ENCODE results near the gene FOCAD. TPM values are rescaled to one million over a fixed set of nuclear protein-coding genes. Genes with fewer than 3 reads are reported as not detected.

FOCAD gene
- total RNA-seq, 4 donors from 2014 or later: 49.3 to 139 (median 92.8) TPM

- Histone ChIP-seq H3K27me3 (no peaks in the 10 kb centered on the region), H3K4me1 (peaks cover 3 to 6% of the 10 kb centered on the region in 2 donors), H3K36me3 (no peaks in the 10 kb centered on the region), H3K4me3 (replicated peaks in 1 of 3) (no peak overlapping the region), H3K27ac (no peak overlapping the region), H3K9me3 (no peaks in the 10 kb centered on the region)
- no peak for DNase-seq
- no peak for TF ChIP-seq POLR2A (IDR thresholded peaks at IDR 0.05)
- TF ChIP-seq CTCF (IDR thresholded peaks at IDR 0.05): no peak
- 88 to 92% methylated on average over 4 of the region's 4 CpGs for WGBS, 2 donors
- intact Hi-C loops (cut with DNase I): no loop called here
Observed at GRCh38 chr9:21027295-21027694, 343.2 kb downstream of the FOCAD start.

GRCh38 chr9:21028466-21028865, 344.4 kb downstream of the FOCAD start:
- 34 to 35% methylated on average over 3 of the region's 3 CpGs for WGBS, 2 donors
- Histone ChIP-seq H3K27me3 (no peaks in the 10 kb centered on the region), H3K27ac (no peak overlapping the region), H3K4me1 (peaks cover 3 to 6% of the 10 kb centered on the region in 2 donors), H3K9me3 (no peaks in the 10 kb centered on the region), H3K36me3 (no peaks in the 10 kb centered on the region), H3K4me3 (replicated peaks in 1 of 3) (no peak overlapping the region)
- intact Hi-C loops (cut with DNase I): no loop called here
- DNase-seq: no peak
- TF ChIP-seq POLR2A (IDR thresholded peaks at IDR 0.05): no peak
- TF ChIP-seq CTCF (IDR thresholded peaks at IDR 0.05): no peak

- 41 to 80% methylated on average over 8 of the region's 8 CpGs for WGBS, 2 donors
- peak in 1 of 2 donors; percentile 76 for DNase-seq
- Histone ChIP-seq H3K27me3 (no peaks in the 10 kb centered on the region), H3K4me1 (peaks cover 3 to 6% of the 10 kb centered on the region in 2 donors), H3K36me3 (no peaks in the 10 kb centered on the region), H3K27ac (peak overlapping the region; percentile 37 to 83 (median 78)), H3K4me3 (replicated peaks in 1 of 3) (no peak overlapping the region), H3K9me3 (no peaks in the 10 kb centered on the region)
- intact Hi-C loops (cut with DNase I): no loop called here
- TF ChIP-seq POLR2A (IDR thresholded peaks at IDR 0.05): no peak
- TF ChIP-seq CTCF (IDR thresholded peaks at IDR 0.05): no peak
Observed at GRCh38 chr9:21029661-21030060, 345.6 kb downstream of the FOCAD start.

- peak; percentile 44 to 55 for DNase-seq
- Histone ChIP-seq H3K9me3 (no peaks in the 10 kb centered on the region), H3K27ac (peak overlapping the region; percentile 78 to 94 (median 83)), H3K4me3 (replicated peaks in 1 of 3) (no peak overlapping the region), H3K4me1 (peaks cover 3 to 6% of the 10 kb centered on the region in 2 donors), H3K36me3 (no peaks in the 10 kb centered on the region), H3K27me3 (no peaks in the 10 kb centered on the region)
- TF ChIP-seq CTCF (IDR thresholded peaks at IDR 0.05): no peak
- TF ChIP-seq POLR2A (IDR thresholded peaks at IDR 0.05): peak in 1 of 2 donors; percentile 18
- WGBS, 2 donors: 28 to 46% methylated on average over 5 of the region's 5 CpGs
- intact Hi-C loops (cut with DNase I): no loop called here
Observed at GRCh38 chr9:21030389-21031035, 346.5 kb downstream of the FOCAD start.

- H3K27me3 ChIP-seq: no peaks in the 10 kb centered on the region
- TF ChIP-seq CTCF (IDR thresholded peaks at IDR 0.05) (peak in 2 of 6 experiments; percentile 5 to 15), POLR2A (IDR thresholded peaks at IDR 0.05) (peak in 1 of 2 donors; percentile 28)
- intact Hi-C loops (cut with DNase I): no loop called here
- H3K27ac ChIP-seq: peak within 1 kb of the TSS; percentile 78 to 94 (median 83)
- no peaks in the 10 kb centered on the region for H3K36me3 ChIP-seq
- no peaks in the 10 kb centered on the region for H3K9me3 ChIP-seq
- peaks cover 3 to 6% of the 10 kb centered on the region in 2 donors for H3K4me1 ChIP-seq
- WGBS, 2 donors: 6 to 7% methylated on average over 19 to 39 of the region's 46 CpGs
- DNase-seq: peak; percentile 90 to 92
- H3K4me3 ChIP-seq (replicated peaks in 1 of 3): peak within 1 kb of the TSS in 2 of 3 donors; percentile 14 to 32
Observed at GRCh38 chr9:21031091-21031807, 347.2 kb downstream of the FOCAD start, which contains the start of gene HACD4. Gene HACD4, minus strand, starts transcription at chr9:21031640. Its CDS starts 50 bp downstream, at chr9:21031590.
